Measurements from ENCODE around the gene PKIB. TPM values are rescaled to one million over a fixed set of nuclear protein-coding genes. Genes with fewer than 3 reads are reported as not detected.

PKIB gene
- total and polyA plus RNA-seq, 7 donors = 0.49 to 420 (median 40.4) TPM; not detected in 1

- no peaks in the 10 kb centered on the region for H3K4me1 ChIP-seq
- H3K36me3 ChIP-seq = no peaks in the 10 kb centered on the region
- TF ChIP-seq EP300 (IDR thresholded peaks at IDR 0.05) (no peak), POLR2A (IDR thresholded peaks at IDR 0.05) (no peak), CTCF (IDR thresholded peaks at IDR 0.05) (no peak), POLR2AphosphoS5 (IDR thresholded peaks at IDR 0.05) (no peak)
- no peaks in the 10 kb centered on the region for H3K9me3 ChIP-seq
- H3K27me3 ChIP-seq = no peaks in the 10 kb centered on the region
- H3K27ac ChIP-seq = no peak overlapping the region
- intact Hi-C loops (cut with DNase I) = no loop called here
- DNase-seq = no peak
- H3K4me3 ChIP-seq = no peak overlapping the region
- WGBS, 2 donors = 94 to 97% methylated on average over 1 of the region's 1 CpG
These were observed 67.2 kb downstream of the PKIB start for GRCh38 chr6:122677406-122677805.

GRCh38 chr6:122678841-122679240 is 68.6 kb downstream of the PKIB start:
- no peaks in the 10 kb centered on the region for H3K4me1 ChIP-seq
- no peaks in the 10 kb centered on the region for H3K36me3 ChIP-seq
- no peak overlapping the region for H3K27ac ChIP-seq
- no peak for DNase-seq
- no peaks in the 10 kb centered on the region for H3K27me3 ChIP-seq
- WGBS, 2 donors = 80 to 83% methylated on average over 3 of the region's 3 CpGs
- intact Hi-C loops (cut with DNase I) = no loop called here
- TF ChIP-seq POLR2A (IDR thresholded peaks at IDR 0.05) (no peak), POLR2AphosphoS5 (IDR thresholded peaks at IDR 0.05) (no peak), EP300 (IDR thresholded peaks at IDR 0.05) (no peak), CTCF (IDR thresholded peaks at IDR 0.05) (no peak)
- H3K4me3 ChIP-seq = no peak overlapping the region
- H3K9me3 ChIP-seq = no peaks in the 10 kb centered on the region

- Histone ChIP-seq H3K4me1 (no peaks in the 10 kb centered on the region), H3K4me3 (no peak overlapping the region), H3K27ac (no peak overlapping the region), H3K27me3 (no peaks in the 10 kb centered on the region), H3K36me3 (no peaks in the 10 kb centered on the region), H3K9me3 (no peaks in the 10 kb centered on the region)
- DNase-seq = no peak
- 93% methylated on average over 3 of the region's 3 CpGs for WGBS, 2 donors
- intact Hi-C loops (cut with DNase I) = no loop called here
- TF ChIP-seq POLR2AphosphoS5 (IDR thresholded peaks at IDR 0.05) (no peak), POLR2A (IDR thresholded peaks at IDR 0.05) (no peak), CTCF (IDR thresholded peaks at IDR 0.05) (no peak)
These were observed 71.5 kb downstream of the PKIB start for GRCh38 chr6:122681705-122682104.

- Histone ChIP-seq H3K9me3 (no peaks in the 10 kb centered on the region), H3K27me3 (no peaks in the 10 kb centered on the region), H3K4me3 (no peak overlapping the region), H3K4me1 (no peaks in the 10 kb centered on the region), H3K27ac (no peak overlapping the region), H3K36me3 (no peaks in the 10 kb centered on the region)
- 84 to 85% methylated on average over 1 of the region's 1 CpG for WGBS, 2 donors
- no peak for TF ChIP-seq POLR2AphosphoS5 (IDR thresholded peaks at IDR 0.05)
- TF ChIP-seq CTCF (IDR thresholded peaks at IDR 0.05) = no peak
- no peak for TF ChIP-seq EP300 (IDR thresholded peaks at IDR 0.05)
- no peak for TF ChIP-seq POLR2A (IDR thresholded peaks at IDR 0.05)
- no peak for DNase-seq
- intact Hi-C loops (cut with DNase I) = no loop called here
These were observed 73.9 kb downstream of the PKIB start for GRCh38 chr6:122683989-122684651.

GRCh38 chr6:122692175-122692598 is 82.0 kb downstream of the PKIB start:
- Histone ChIP-seq H3K27me3 (no peaks in the 10 kb centered on the region), H3K36me3 (no peaks in the 10 kb centered on the region), H3K27ac (no peak overlapping the region), H3K4me3 (no peak overlapping the region), H3K4me1 (no peaks in the 10 kb centered on the region), H3K9me3 (no peaks in the 10 kb centered on the region)
- TF ChIP-seq POLR2AphosphoS5 (IDR thresholded peaks at IDR 0.05) (no peak), EP300 (IDR thresholded peaks at IDR 0.05) (no peak), POLR2A (IDR thresholded peaks at IDR 0.05) (no peak), CTCF (IDR thresholded peaks at IDR 0.05) (no peak)
- 86 to 90% methylated on average over 3 of the region's 3 CpGs for WGBS, 2 donors
- no peak for DNase-seq
- intact Hi-C loops (cut with DNase I) = no loop called here
